Keratinocyte (primary cell): ENCODE data around the gene MYO1H. TPM values are rescaled to one million over a fixed set of nuclear protein-coding genes. Genes with fewer than 3 reads are reported as not detected.

ENCODE experiments used
- DNase-seq: peaks from one replicate; pipeline ENCODE4 v3.0.0-alpha.2; 2011; ENCODE audit warnings: low read depth, missing footprints, low spot score
- FAIRE-seq: peaks from 2 replicates; lab custom pipeline; 2011; peaks lifted over from hg19 to GRCh38; lab: Jason Lieb, UNC
- H2AFZ ChIP-seq: 2 replicates; pipeline ENCODE4 v1.6.0; 2012; ENCODE audit warnings: low read length, control low read depth, inconsistent platforms; ENCODE audit not compliant: control insufficient read depth
- H3K27ac ChIP-seq: 2 replicates; pipeline ENCODE4 v1.5.1; 2011; ENCODE audit warnings: low read length; ENCODE audit not compliant: control insufficient read depth, insufficient read depth
- H3K27me3 ChIP-seq: 3 replicates; pipeline ENCODE4 v1.6.0; 2011; ENCODE audit warnings: low read length; ENCODE audit not compliant: control insufficient read depth, insufficient read depth; ENCODE audit errors: extremely low read depth
- H3K36me3 ChIP-seq, 2 experiments: 2 replicates in 1 of 2; 3 replicates in 1 of 2; pipeline ENCODE4 v1.5.1; 2011; ENCODE audit warnings: low read length in 2 of 2, mild to moderate bottlenecking in 1 of 2; ENCODE audit not compliant: control insufficient read depth in 2 of 2, insufficient read depth in 2 of 2; ENCODE audit errors: extremely low read depth in 1 of 2
- H3K4me1 ChIP-seq: 3 replicates; pipeline ENCODE4 v1.5.1; 2011; ENCODE audit warnings: low read length; ENCODE audit not compliant: control insufficient read depth, insufficient read depth; ENCODE audit errors: extremely low read depth
- H3K4me2 ChIP-seq: 3 replicates; pipeline ENCODE4 v1.6.0; 2011; ENCODE audit warnings: low read depth, low read length; ENCODE audit not compliant: control insufficient read depth, insufficient read depth; ENCODE audit errors: extremely low read depth
- H3K4me3 ChIP-seq, 3 experiments: fragments of 200-600 bp in 1 of 3; sonication (generic) in 1 of 3; 2 replicates in 2 of 3; 3 replicates in 1 of 3; pipeline ENCODE4 v1.5.1; 2011 to 2016; ENCODE audit warnings: low read length in 3 of 3, mild to moderate bottlenecking in 3 of 3, control low read depth in 2 of 3, inconsistent platforms in 1 of 3, low read depth in 1 of 3, mixed read lengths in 1 of 3, mixed run types in 1 of 3, moderate library complexity in 1 of 3; ENCODE audit not compliant: control insufficient read depth in 2 of 3, insufficient read depth in 2 of 3; ENCODE audit errors: extremely low read depth in 1 of 3
- H3K79me2 ChIP-seq: 2 replicates; pipeline ENCODE4 v1.6.0; 2012; ENCODE audit warnings: low read length; ENCODE audit not compliant: control insufficient read depth, insufficient read depth
- H3K9ac ChIP-seq: 3 replicates; pipeline ENCODE4 v1.6.0; 2011; ENCODE audit warnings: low read length; ENCODE audit not compliant: control insufficient read depth, insufficient read depth; ENCODE audit errors: extremely low read depth
- H3K9me1 ChIP-seq: 3 replicates; pipeline ENCODE4 v1.6.0; 2011; ENCODE audit warnings: low read length; ENCODE audit not compliant: control insufficient read depth, insufficient read depth; ENCODE audit errors: extremely low read depth
- H3K9me3 ChIP-seq: 2 replicates; pipeline ENCODE4 v1.5.1; 2012; ENCODE audit warnings: low read depth, low read length; ENCODE audit not compliant: control insufficient read depth
- H4K20me1 ChIP-seq: 3 replicates; pipeline ENCODE4 v1.6.0; 2011; ENCODE audit warnings: low read length; ENCODE audit not compliant: control insufficient read depth, insufficient read depth; ENCODE audit errors: extremely low read depth
- CTCF ChIP-seq, 3 experiments: IDR thresholded peaks in 1 of 3; conservative IDR thresholded peaks in 1 of 3; optimal IDR thresholded peaks in 1 of 3; 2 replicates in 2 of 3; 3 replicates in 1 of 3; pipeline versions ENCODE3 to v1.5.1; 2011; ENCODE audit warnings: low read length in 3 of 3, mild to moderate bottlenecking in 3 of 3, moderate library complexity in 2 of 3, control low read depth in 1 of 3, inconsistent platforms in 1 of 3; ENCODE audit not compliant: insufficient read depth in 2 of 3; ENCODE audit errors: extremely low read depth in 1 of 3
- EZH2 ChIP-seq: IDR thresholded peaks from one replicate; pipeline ENCODE4 v1.6.1; 2012; ENCODE audit warnings: inconsistent platforms, mild to moderate bottlenecking, low read length, moderate library complexity
- dilution Hi-C: fragments of 300-500 bp; cut with MboI; formaldehyde crosslinking; loops from one replicate; pipeline ENCODE4 v1.7.0; 2020; ENCODE audit warnings: low sequenced_read_pairs; ENCODE audit not compliant: extremely low pct_ligation_motif_present
- polyA plus RNA-seq, 5 experiments: library from polyadenylated mRNA; depleted of rRNA in 3 of 5; stranded (reverse) in 3 of 5; stranded (forward) in 1 of 5; unstranded in 1 of 5; fragments of >200 nt; gene quantifications; 1 replicate in 1 of 5; 2 replicates in 3 of 5; 3 replicates in 1 of 5; pipeline versions ENCODE4 v1.2.1 to v1.2.3, GENCODE V29; 2011 to 2012; ENCODE audit warnings: missing spikeins in 2 of 5, low read depth in 1 of 5, low replicate concordance in 1 of 5

Gene MYO1H
- polyA plus RNA-seq, 1 donor (not counting 4 experiments of a cell fraction or from before 2014, with no cell fraction given) = not detected

GRCh38 chr12:109356577-109356976 lies 8.9 kb downstream of the MYO1H start:
- Histone ChIP-seq H3K9me1 (no peaks in the 10 kb centered on the region), H3K4me2 (no peak overlapping the region), H3K36me3 (no peaks in the 10 kb centered on the region), H3K9me3 (no peaks in the 10 kb centered on the region), H3K79me2 (no peaks in the 10 kb centered on the region), H4K20me1 (no peaks in the 10 kb centered on the region), H3K27ac (no peak overlapping the region), H2AFZ (no peak overlapping the region), H3K9ac (no peak overlapping the region), H3K4me3 (no peak overlapping the region), H3K27me3 (no peaks in the 10 kb centered on the region), H3K4me1 (no peaks in the 10 kb centered on the region)
- no peak for TF ChIP-seq CTCF (optimal IDR thresholded peaks at IDR 0.05 in 1 of 3, IDR thresholded peaks at IDR 0.05 in 1 of 3, conservative IDR thresholded peaks at IDR 0.05 in 1 of 3; ENCODE audit: extremely low read depth in 1 of 3, insufficient read depth in 2 of 3, low read length in 3 of 3)
- no peak for TF ChIP-seq EZH2
- FAIRE-seq (no peak), DNase-seq (no peak)
- dilution Hi-C loops = no loop called here

- no peaks in the 10 kb centered on the region for H3K36me3 ChIP-seq
- dilution Hi-C loops = no loop called here
- no peak for FAIRE-seq
- no peak for DNase-seq
- no peaks in the 10 kb centered on the region for H4K20me1 ChIP-seq
- H3K27me3 ChIP-seq = no peaks in the 10 kb centered on the region
- no peak overlapping the region for H3K9ac ChIP-seq
- H3K4me3 ChIP-seq = no peak overlapping the region
- H2AFZ ChIP-seq = no peak overlapping the region
- H3K4me1 ChIP-seq = no peaks in the 10 kb centered on the region
- no peaks in the 10 kb centered on the region for H3K79me2 ChIP-seq
- no peak for TF ChIP-seq EZH2
- TF ChIP-seq CTCF (optimal IDR thresholded peaks at IDR 0.05 in 1 of 3, IDR thresholded peaks at IDR 0.05 in 1 of 3, conservative IDR thresholded peaks at IDR 0.05 in 1 of 3; ENCODE audit: extremely low read depth in 1 of 3, insufficient read depth in 2 of 3, low read length in 3 of 3) = no peak
- H3K27ac ChIP-seq = no peak overlapping the region
- H3K9me3 ChIP-seq = no peaks in the 10 kb centered on the region
- H3K9me1 ChIP-seq = no peaks in the 10 kb centered on the region
- H3K4me2 ChIP-seq = no peak overlapping the region
These were observed 9.3 kb downstream of the MYO1H start for GRCh38 chr12:109357032-109357431.
